Subcutaneous abdominal adipose tissue (tissue), 5 donors: ENCODE results near the gene IL17REL.
"Not testable (repeated sequence)": the region's sequence is repeated elsewhere in the genome, so short reads cannot be mapped to it uniquely, and the experiment has no call there.

Source experiments
- H3K27ac ChIP-seq: one replicate; pipeline ENCODE4 v1.7.0; 2013; ENCODE audit warnings: low read depth, mild to moderate bottlenecking, inconsistent platforms, low read length, moderate library complexity
- H3K27me3 ChIP-seq, 5 donors: one replicate each; pipeline ENCODE4 v1.7.0; 2013; ENCODE audit warnings: low read length in 5 of 5, inconsistent platforms in 1 of 5; ENCODE audit not compliant: control insufficient read depth in 5 of 5, insufficient read depth in 4 of 5
- H3K36me3 ChIP-seq, 5 donors: one replicate each; pipeline ENCODE4 v1.7.0; 2013; ENCODE audit warnings: low read length in 5 of 5; ENCODE audit not compliant: control insufficient read depth in 5 of 5, insufficient read depth in 5 of 5
- H3K4me1 ChIP-seq, 5 donors: one replicate each; pipeline ENCODE4 v1.7.0; 2013; ENCODE audit warnings: low read length in 5 of 5, mild to moderate bottlenecking in 3 of 5, moderate library complexity in 1 of 5; ENCODE audit not compliant: control insufficient read depth in 5 of 5, insufficient read depth in 5 of 5
- H3K4me3 ChIP-seq, 5 donors: one replicate each; pipeline ENCODE4 v1.7.0; 2013; ENCODE audit warnings: low read length in 5 of 5, low read depth in 1 of 5
- H3K9ac ChIP-seq, 5 donors: one replicate each; pipeline ENCODE4 v1.7.0; 2013; ENCODE audit warnings: low read length in 5 of 5, mild to moderate bottlenecking in 4 of 5, moderate library complexity in 3 of 5
- H3K9me3 ChIP-seq, 5 donors: one replicate each; pipeline ENCODE4 v1.7.0; 2013; ENCODE audit warnings: low read length in 5 of 5; ENCODE audit not compliant: control insufficient read depth in 5 of 5
- donor health status: healthy.
- donor health status: healthy.
- donor health status: healthy.
- donor health status: healthy.
- donor health status: healthy.

IL17REL gene

DNA sequence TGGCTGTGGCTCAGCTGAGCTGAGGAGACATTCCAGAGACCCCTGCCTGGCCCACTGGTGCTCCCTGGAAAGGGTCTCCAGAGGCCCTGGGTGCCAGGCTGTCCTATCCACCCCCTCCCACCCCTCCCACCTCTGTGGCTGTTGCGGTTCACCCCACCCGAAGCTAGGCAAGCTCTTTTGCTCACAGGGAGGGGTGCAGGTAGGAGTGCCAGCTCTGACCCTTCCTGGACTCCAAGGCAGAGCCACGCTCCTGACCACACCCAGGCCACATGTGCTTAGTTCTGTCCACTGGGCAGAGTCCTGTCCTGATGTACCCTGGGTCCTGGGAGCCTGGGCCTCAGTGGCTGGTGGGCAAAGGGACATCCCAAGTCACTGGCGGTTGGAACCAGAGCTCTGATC lies 16.4 kb downstream of the IL17REL start:
- Histone ChIP-seq H3K9me3 (peaks cover 0 to 9% (median 8%) of the 10 kb centered on the region in 5 donors), H3K4me1 (peaks cover 0 to 24% (median 11%) of the 10 kb centered on the region in 5 donors), H3K4me3 (no peak overlapping the region), H3K27ac (no peak overlapping the region), H3K27me3 (peaks cover 0 to 22% (median 8%) of the 10 kb centered on the region in 5 donors), H3K36me3 (no peaks in the 10 kb centered on the region), H3K9ac (no peak overlapping the region)

- peaks cover 0 to 24% (median 11%) of the 10 kb centered on the region in 5 donors for H3K4me1 ChIP-seq
- no peaks in the 10 kb centered on the region for H3K36me3 ChIP-seq
- H3K9ac ChIP-seq, result no peak overlapping the region
- no peak overlapping the region for H3K27ac ChIP-seq
- no peak overlapping the region for H3K4me3 ChIP-seq
- peaks cover 0 to 17% (median 8%) of the 10 kb centered on the region in 5 donors for H3K27me3 ChIP-seq
- H3K9me3 ChIP-seq, result peaks cover 2 to 15% (median 13%) of the 10 kb centered on the region in 5 donors
These were observed 17.0 kb downstream of the IL17REL start for GRCh38 chr22:49995361-49996118.

- H3K27ac ChIP-seq, result no peak overlapping the region
- peaks cover 3 to 18% (median 14%) of the 10 kb centered on the region in 5 donors for H3K9me3 ChIP-seq
- H3K27me3 ChIP-seq, result peaks cover 0 to 12% (median 2%) of the 10 kb centered on the region in 5 donors
- H3K9ac ChIP-seq, result no peak overlapping the region
- H3K4me3 ChIP-seq, result no peak overlapping the region
- H3K36me3 ChIP-seq, result no peaks in the 10 kb centered on the region
- H3K4me1 ChIP-seq, result peaks cover 0 to 19% (median 11%) of the 10 kb centered on the region in 5 donors
These were observed 17.6 kb downstream of the IL17REL start for GRCh38 chr22:49995041-49995360.

DNA sequence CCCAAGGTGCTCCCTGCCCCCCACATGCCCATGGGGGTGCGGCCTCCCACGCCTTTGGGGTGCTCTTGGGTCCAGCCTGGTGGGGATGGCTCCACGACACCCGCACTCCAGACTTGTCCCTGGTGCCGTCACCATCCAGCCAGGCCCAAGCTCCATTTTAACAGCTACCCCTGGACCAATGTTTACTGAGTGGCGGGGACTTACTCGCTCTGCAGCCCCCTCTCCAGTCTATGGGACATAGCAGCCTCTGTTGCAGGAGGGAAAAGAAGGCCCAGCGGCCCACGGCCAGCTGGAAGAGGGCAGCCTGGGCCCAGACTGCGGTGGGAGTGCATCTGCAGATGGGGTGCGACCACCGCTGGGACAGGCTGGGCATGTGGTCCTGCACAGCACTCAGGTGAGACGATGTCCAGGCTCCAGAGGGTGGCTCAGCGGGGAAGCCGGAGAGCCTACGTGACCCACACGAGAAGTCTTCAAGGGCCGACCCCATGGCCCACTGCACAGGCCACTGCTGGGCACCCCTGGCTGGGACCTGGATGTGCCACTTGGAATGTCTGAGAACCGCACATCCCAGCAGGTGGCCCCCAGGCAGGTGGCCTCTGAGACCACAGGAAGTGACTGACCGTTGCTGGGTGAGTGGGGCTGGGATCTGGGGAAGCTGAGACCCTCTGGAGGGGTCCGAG lies 18.1 kb downstream of the IL17REL start:
- Histone ChIP-seq H3K27ac (no peak overlapping the region), H3K27me3 (peaks cover 0 to 11% (median 0%) of the 10 kb centered on the region in 5 donors), H3K9me3 (peaks cover 3 to 18% (median 14%) of the 10 kb centered on the region in 5 donors), H3K4me3 (no peak overlapping the region), H3K9ac (no peak overlapping the region), H3K36me3 (no peaks in the 10 kb centered on the region), H3K4me1 (peaks cover 0 to 15% (median 11%) of the 10 kb centered on the region in 5 donors)

DNA sequence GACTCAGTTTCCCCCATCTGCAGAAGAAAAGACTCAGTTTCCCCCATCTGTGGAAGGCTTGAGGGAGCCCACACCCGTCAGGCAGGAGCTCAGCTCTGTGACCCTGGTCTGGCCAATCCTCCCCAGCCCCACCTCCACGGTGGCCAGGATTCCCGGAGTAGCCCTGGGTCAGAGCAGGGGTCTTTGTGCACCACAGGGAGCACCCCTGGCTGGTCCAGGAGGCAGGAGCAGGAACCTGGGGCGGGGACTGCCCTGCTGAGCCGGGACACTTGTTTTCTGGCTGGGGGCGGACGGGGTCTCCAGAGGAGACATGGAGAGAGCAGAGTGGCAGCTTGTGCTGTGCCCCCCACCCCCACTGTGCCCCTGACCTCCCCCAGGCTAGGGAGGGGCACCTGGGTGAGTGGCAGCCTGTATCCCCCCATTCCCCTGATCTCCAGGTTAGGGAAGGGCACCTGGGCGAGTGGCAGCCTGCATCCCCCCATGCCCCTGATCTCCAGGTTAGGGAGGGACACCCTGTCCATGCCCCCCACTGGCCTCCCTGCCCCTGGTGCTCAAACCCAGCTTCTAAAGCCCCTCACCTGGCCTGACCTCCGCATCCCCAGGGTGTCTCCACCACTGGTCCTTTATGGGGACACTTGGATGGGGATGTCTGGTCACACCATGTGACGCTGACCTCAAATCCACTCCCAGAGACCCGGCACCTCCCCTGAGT lies 18.8 kb downstream of the IL17REL start:
- Histone ChIP-seq H3K27ac (no peak overlapping the region), H3K27me3 (peaks cover 0 to 8% (median 0%) of the 10 kb centered on the region in 5 donors), H3K36me3 (no peaks in the 10 kb centered on the region), H3K4me3 (no peak overlapping the region), H3K9me3 (peaks cover 3 to 18% (median 14%) of the 10 kb centered on the region in 5 donors), H3K9ac (no peak overlapping the region), H3K4me1 (peaks cover 0 to 11% (median 9%) of the 10 kb centered on the region in 5 donors)

GRCh38 chr22:49992921-49993648 lies 19.5 kb downstream of the IL17REL start:
- Histone ChIP-seq H3K9ac (no peak overlapping the region), H3K4me3 (no peak overlapping the region), H3K27ac (no peak overlapping the region), H3K36me3 (no peaks in the 10 kb centered on the region), H3K27me3 (peaks cover 0 to under 1% (median 0%) of the 10 kb centered on the region in 5 donors), H3K4me1 (peaks cover 0 to 11% (median 9%) of the 10 kb centered on the region in 5 donors), H3K9me3 (peaks cover 3 to 18% (median 14%) of the 10 kb centered on the region in 5 donors)

GRCh38 chr22:49991907-49992533 lies 20.5 kb downstream of the IL17REL start:
- H3K36me3 ChIP-seq, result no peaks in the 10 kb centered on the region
- no peaks in the 10 kb centered on the region for H3K27me3 ChIP-seq
- peaks cover 0 to 11% (median 9%) of the 10 kb centered on the region in 5 donors for H3K4me1 ChIP-seq
- H3K9ac ChIP-seq, result no peak overlapping the region
- no peak overlapping the region for H3K4me3 ChIP-seq
- H3K9me3 ChIP-seq, result peaks cover 3 to 18% (median 14%) of the 10 kb centered on the region in 5 donors
- no peak overlapping the region for H3K27ac ChIP-seq

GRCh38 chr22:49991167-49991566 lies 21.4 kb downstream of the IL17REL start:
- no peaks in the 10 kb centered on the region for H3K27me3 ChIP-seq
- no peak overlapping the region for H3K9ac ChIP-seq
- peaks cover 0 to 11% (median 9%) of the 10 kb centered on the region in 5 donors for H3K4me1 ChIP-seq
- no peak overlapping the region for H3K4me3 ChIP-seq
- H3K27ac ChIP-seq, result no peak overlapping the region
- H3K9me3 ChIP-seq, result peaks cover 4 to 19% (median 15%) of the 10 kb centered on the region in 5 donors
- no peaks in the 10 kb centered on the region for H3K36me3 ChIP-seq

- not testable (repeated sequence) for H3K9ac ChIP-seq
These were observed 22.7 kb downstream of the IL17REL start for GRCh38 chr22:49989826-49990225.

More at GRCh38 chr22:49989826-49990225, 22.7 kb downstream of the IL17REL start:
- H3K36me3 ChIP-seq, H3K27ac ChIP-seq, H3K4me3 ChIP-seq, H3K27me3 ChIP-seq: not testable (repeated sequence)
- H3K9me3 ChIP-seq, result peaks cover 4 to 23% (median 18%) of the 10 kb centered on the region in 5 donors
- peaks cover 0 to 11% (median 9%) of the 10 kb centered on the region in 5 donors for H3K4me1 ChIP-seq
